ENCODE data around the gene EPHX1.
"Not testable (repeated sequence)": the region's sequence is repeated elsewhere in the genome, so short reads cannot be mapped to it uniquely, and the experiment has no call there.

Gene EPHX1

DNA sequence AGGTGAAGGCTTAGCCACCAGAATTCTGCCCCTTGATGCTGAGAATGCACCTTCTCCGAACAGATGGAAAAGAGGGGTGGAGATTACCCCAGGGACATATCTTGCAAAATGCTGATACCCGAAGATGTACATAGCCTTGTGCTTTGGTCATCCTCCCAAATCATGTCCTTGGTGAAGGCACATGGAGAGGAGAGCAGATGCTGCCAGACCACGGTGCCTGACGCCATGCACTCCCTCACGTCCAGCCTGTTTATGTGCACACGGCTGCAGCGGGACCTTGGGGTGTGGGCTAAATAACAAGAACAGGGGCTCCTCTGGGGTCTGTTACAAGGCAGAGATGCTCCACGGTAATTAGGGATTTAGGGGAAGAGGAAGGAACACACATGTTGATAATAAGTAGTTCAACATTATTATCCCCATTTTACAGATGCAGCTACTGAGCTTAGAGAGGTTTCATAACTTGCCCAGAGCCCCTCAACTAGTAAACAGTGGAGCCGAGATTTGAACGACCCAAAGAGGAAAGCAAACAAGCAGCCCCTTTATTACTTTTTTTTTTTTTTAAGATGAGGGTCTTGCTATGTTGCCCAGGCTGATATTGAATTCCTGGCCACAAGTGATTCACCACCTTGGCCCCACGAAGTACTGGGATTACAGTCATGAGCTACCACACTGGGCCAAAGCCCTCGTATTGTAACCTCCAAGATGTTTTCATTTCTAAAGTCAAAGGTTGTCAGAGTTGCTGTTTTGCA is 12.9 kb downstream of the EPHX1 start:
- no peaks in the 10 kb centered on the region for H3K9me3 ChIP-seq (ENCODE audit: control insufficient read depth, low read depth, low read length)
- H3K27ac ChIP-seq (ENCODE audit: low read length) = no peak overlapping the region
- H3K9ac ChIP-seq (ENCODE audit: low read length) = no peak overlapping the region
- no peak overlapping the region for H3K4me3 ChIP-seq (ENCODE audit: low read length)
- peaks cover 20% of the 10 kb centered on the region for H3K4me1 ChIP-seq (ENCODE audit: control insufficient read depth, low read depth, low read length)
- no peaks in the 10 kb centered on the region for H3K36me3 ChIP-seq (ENCODE audit: control insufficient read depth, low read depth, low read length)
- no peaks in the 10 kb centered on the region for H3K27me3 ChIP-seq (ENCODE audit: control insufficient read depth, insufficient read depth, low read length)

DNA sequence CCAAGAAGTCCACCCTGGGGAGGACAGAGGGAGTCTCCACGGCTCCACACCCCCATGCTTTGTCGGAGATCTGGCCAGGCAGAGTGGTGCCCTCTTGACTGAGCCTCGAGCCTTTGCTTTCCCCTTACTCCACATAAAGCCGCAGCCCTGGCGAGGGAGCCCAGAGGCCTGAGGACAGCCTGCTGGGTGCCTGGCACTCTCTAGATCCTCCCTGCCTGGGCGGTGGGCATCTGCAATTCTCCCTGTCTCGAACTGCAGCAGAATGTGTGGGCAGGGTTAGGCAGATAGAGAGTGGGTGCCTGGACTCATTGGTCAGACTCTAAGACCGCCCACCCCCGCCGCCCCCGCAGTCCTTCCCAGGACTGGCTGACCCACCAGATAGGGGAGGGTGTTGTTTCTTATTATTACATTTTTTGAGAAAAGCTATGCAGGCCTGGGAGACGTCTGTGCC is 13.9 kb downstream of the EPHX1 start:
- Histone ChIP-seq H3K4me3 (ENCODE audit: low read length) (no peak overlapping the region), H3K27me3 (ENCODE audit: control insufficient read depth, insufficient read depth, low read length) (no peaks in the 10 kb centered on the region), H3K9ac (ENCODE audit: low read length) (no peak overlapping the region), H3K4me1 (ENCODE audit: control insufficient read depth, low read depth, low read length) (peaks cover 13% of the 10 kb centered on the region), H3K9me3 (ENCODE audit: control insufficient read depth, low read depth, low read length) (no peaks in the 10 kb centered on the region), H3K36me3 (ENCODE audit: control insufficient read depth, low read depth, low read length) (no peaks in the 10 kb centered on the region), H3K27ac (ENCODE audit: low read length) (no peak overlapping the region)

DNA sequence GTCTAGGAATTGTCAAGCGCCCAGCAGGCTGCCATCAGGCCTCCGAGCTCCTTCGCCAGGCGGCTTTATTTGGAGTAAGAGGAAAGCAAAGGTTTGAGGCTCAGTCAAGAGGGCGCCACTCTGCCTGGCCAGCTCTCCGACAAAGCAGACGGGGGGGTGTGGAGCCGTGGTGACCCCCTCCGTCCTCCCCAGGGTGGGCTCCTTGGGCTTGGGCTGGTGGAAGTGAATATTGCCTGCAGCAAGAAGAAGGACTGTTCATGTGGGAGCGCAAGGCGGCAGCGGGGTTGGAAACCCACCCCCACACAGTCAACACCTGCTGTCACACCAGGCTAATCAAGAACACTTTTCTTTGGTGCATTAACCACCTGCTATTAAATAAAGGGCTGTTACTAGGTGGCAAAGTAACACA is 14.6 kb downstream of the EPHX1 start:
- no peaks in the 10 kb centered on the region for H3K27me3 ChIP-seq (ENCODE audit: control insufficient read depth, insufficient read depth, low read length)

DNA sequence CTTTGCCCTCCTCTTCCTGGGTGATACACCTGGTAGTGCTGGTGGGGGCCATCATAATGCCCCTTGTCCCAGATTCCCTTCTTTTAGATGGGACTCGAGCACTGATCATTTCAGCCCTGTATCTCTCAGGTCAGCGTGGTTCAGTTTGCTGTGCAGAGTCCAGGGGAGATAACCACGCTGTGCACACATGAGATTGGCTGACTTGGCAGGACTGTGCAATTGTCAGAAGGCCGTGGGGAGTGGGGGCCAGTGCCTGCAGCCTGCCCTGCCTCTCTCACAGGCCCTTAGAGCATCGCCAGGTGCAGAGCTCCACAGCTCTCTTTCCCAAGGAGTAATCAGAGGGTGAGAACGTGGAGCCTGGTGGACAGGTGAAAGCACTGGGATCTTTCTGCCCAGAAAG is 15.2 kb downstream of the EPHX1 start:
- Histone ChIP-seq H3K36me3 (ENCODE audit: control insufficient read depth, low read depth, low read length) (no peaks in the 10 kb centered on the region), H3K4me1 (ENCODE audit: control insufficient read depth, low read depth, low read length) (peaks cover 13% of the 10 kb centered on the region), H3K27me3 (ENCODE audit: control insufficient read depth, insufficient read depth, low read length) (no peaks in the 10 kb centered on the region), H3K27ac (ENCODE audit: low read length) (no peak overlapping the region), H3K9ac (ENCODE audit: low read length) (no peak overlapping the region), H3K4me3 (ENCODE audit: low read length) (no peak overlapping the region), H3K9me3 (ENCODE audit: control insufficient read depth, low read depth, low read length) (no peaks in the 10 kb centered on the region)

More for the DNA sequence above, 14.6 kb downstream of the EPHX1 start:
- Histone ChIP-seq H3K27ac (ENCODE audit: low read length) (no peak overlapping the region), H3K9ac (ENCODE audit: low read length) (no peak overlapping the region), H3K36me3 (ENCODE audit: control insufficient read depth, low read depth, low read length) (no peaks in the 10 kb centered on the region), H3K4me1 (ENCODE audit: control insufficient read depth, low read depth, low read length) (peaks cover 13% of the 10 kb centered on the region), H3K4me3 (ENCODE audit: low read length) (no peak overlapping the region), H3K9me3 (ENCODE audit: control insufficient read depth, low read depth, low read length) (no peaks in the 10 kb centered on the region)

DNA sequence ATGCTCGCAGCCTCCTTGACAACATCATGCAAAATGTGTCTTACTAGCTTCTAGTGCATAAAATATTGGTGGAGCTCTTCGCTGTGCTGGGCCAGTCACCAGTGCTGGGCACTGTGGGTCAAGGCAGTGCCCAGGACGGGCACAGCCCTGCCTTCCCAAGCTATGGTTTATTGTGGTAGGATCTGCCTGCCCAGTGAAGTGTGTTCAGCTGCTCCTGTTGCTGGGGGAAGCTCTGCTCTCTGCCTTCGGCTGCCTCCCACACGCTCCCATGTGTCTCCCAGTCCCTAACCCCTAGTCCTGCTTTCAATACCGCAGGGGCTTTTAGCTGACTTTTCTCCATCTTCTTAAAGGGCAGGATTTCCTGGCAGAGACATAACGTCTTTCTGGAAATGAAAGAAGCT is 15.7 kb downstream of the EPHX1 start:
- Histone ChIP-seq H3K9ac (ENCODE audit: low read length) (no peak overlapping the region), H3K36me3 (ENCODE audit: control insufficient read depth, low read depth, low read length) (no peaks in the 10 kb centered on the region), H3K4me1 (ENCODE audit: control insufficient read depth, low read depth, low read length) (peaks cover 13% of the 10 kb centered on the region), H3K27ac (ENCODE audit: low read length) (no peak overlapping the region), H3K9me3 (ENCODE audit: control insufficient read depth, low read depth, low read length) (no peaks in the 10 kb centered on the region), H3K27me3 (ENCODE audit: control insufficient read depth, insufficient read depth, low read length) (no peaks in the 10 kb centered on the region), H3K4me3 (ENCODE audit: low read length) (no peak overlapping the region)

DNA sequence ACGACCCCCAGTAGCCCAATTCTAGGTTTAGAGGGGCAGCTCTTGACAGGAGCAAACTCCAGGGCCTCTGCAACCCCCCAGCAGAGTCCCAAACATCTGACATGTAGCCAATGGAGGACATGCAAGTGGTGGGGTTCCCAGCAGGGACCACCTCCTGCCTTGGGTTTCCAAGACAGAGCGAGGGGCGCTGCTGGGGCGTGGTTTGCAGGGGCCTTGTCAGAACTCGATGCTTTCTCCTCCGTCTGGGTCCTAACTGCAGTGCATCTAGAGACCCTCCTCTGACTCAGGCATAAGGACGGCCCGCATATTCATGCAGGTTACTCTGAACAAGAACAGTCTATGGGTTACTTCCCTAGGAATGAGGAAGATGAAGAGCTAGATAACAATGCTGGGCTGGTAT is 17.2 kb downstream of the EPHX1 start:
- Histone ChIP-seq H3K27me3 (ENCODE audit: control insufficient read depth, insufficient read depth, low read length) (no peaks in the 10 kb centered on the region), H3K4me1 (ENCODE audit: control insufficient read depth, low read depth, low read length) (peaks cover 13% of the 10 kb centered on the region), H3K4me3 (ENCODE audit: low read length) (no peak overlapping the region), H3K27ac (ENCODE audit: low read length) (no peak overlapping the region), H3K9ac (ENCODE audit: low read length) (no peak overlapping the region), H3K36me3 (ENCODE audit: control insufficient read depth, low read depth, low read length) (peaks cover 6% of the 10 kb centered on the region), H3K9me3 (ENCODE audit: control insufficient read depth, low read depth, low read length) (no peaks in the 10 kb centered on the region)

DNA sequence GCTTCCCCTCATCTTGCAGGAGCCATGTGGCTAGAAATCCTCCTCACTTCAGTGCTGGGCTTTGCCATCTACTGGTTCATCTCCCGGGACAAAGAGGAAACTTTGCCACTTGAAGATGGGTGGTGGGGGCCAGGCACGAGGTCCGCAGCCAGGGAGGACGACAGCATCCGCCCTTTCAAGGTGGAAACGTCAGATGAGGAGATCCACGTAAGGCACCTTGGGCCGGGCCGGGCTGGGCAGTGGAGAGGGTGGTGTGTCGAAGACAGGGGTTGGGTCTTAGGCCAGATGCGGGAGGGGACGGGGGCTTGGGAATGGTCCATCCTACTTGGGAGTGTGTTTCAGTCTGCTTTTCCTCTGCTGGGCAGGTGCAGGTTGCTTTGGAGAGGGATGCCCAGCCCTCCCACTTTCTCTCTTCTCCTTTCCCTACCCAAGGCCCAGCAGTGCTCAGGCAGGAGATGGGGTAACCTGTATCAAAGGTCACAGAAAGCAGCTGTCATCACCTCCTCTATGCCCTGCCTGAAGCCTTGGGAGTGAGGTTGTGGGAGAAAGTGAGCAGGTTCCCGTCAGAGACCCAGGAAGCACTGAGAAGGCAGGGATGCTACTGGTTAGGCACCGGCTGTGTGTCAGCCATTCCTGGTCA is 18.9 kb downstream of the EPHX1 start:
- H3K36me3 ChIP-seq (ENCODE audit: control insufficient read depth, low read depth, low read length) = peaks cover 8% of the 10 kb centered on the region
- no peak overlapping the region for H3K4me3 ChIP-seq (ENCODE audit: low read length)
- no peak overlapping the region for H3K9ac ChIP-seq (ENCODE audit: low read length)
- H3K4me1 ChIP-seq (ENCODE audit: control insufficient read depth, low read depth, low read length) = peaks cover 13% of the 10 kb centered on the region
- H3K9me3 ChIP-seq (ENCODE audit: control insufficient read depth, low read depth, low read length) = no peaks in the 10 kb centered on the region
- no peak overlapping the region for H3K27ac ChIP-seq (ENCODE audit: low read length)
- H3K27me3 ChIP-seq (ENCODE audit: control insufficient read depth, insufficient read depth, low read length) = no peaks in the 10 kb centered on the region

DNA sequence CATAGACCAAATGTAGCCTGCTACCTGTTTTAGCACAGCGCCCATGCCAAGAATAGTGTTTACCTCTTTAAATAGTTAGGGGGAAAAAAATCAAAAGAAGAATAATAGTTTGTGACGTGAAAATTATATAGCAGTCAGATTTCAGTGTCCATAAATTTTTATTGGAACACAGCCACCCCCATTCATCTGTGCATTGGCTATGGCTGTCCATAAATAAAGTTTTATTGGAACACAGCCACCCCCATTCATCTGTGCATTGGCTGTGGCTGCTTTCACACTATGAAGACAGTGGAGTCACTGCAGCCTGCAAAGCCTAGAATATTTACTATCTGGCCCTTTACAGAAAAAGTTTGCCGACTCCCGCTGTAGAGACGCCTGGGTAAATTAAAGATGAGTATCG is 20.9 kb downstream of the EPHX1 start:
- no peak overlapping the region for H3K4me3 ChIP-seq (ENCODE audit: low read length)
- no peaks in the 10 kb centered on the region for H3K4me1 ChIP-seq (ENCODE audit: control insufficient read depth, low read depth, low read length)
- no peak overlapping the region for H3K27ac ChIP-seq (ENCODE audit: low read length)
- peaks cover 8% of the 10 kb centered on the region for H3K36me3 ChIP-seq (ENCODE audit: control insufficient read depth, low read depth, low read length)
- H3K9me3 ChIP-seq (ENCODE audit: control insufficient read depth, low read depth, low read length) = no peaks in the 10 kb centered on the region
- no peaks in the 10 kb centered on the region for H3K27me3 ChIP-seq (ENCODE audit: control insufficient read depth, insufficient read depth, low read length)
- no peak overlapping the region for H3K9ac ChIP-seq (ENCODE audit: low read length)

DNA sequence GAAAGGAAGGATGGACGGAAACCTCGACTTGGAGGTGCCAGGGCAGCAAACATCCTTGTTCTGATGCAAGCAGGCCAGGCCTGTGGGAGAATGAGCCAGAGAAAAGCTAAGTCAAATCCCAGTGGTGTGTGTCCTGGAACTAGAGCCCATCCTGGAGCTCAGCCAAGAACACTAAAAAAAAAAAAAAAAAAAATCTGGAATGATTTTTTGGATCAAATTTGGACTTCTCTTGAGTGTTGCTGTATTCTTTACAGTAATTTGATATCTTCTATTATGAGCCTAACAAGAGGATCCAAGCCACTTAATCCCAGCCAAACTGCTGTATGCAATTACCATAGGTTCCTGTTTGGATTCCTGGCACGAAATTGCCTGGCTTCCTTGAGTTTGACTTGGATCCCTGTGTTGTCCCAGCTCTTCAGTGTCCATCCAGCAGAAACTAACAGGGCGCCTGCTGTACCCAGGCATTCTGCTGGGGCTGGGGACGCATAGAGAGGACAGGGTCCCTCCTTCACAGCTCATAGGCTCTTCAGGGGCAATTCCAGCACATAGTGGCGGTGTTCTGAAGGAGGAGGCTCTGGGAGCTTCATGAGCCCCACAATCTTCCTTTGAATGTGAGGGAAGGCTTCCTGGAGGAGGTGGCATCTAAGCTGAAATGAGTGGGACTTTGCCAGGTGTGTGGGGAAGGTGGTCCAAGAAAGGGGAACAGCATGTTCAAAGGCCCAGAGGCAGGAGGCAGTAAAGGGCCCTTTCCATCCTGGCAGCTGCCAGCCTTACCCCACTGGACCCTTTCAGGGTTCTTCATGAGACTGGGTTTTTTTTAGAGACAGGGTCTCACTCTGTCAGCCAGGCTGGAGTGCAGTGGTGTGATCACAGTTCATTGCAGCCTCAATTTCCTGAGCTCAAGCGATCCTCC is 24.7 kb downstream of the EPHX1 start:
- no peaks in the 10 kb centered on the region for H3K27me3 ChIP-seq (ENCODE audit: control insufficient read depth, insufficient read depth, low read length)
- H3K27ac ChIP-seq (ENCODE audit: low read length) = no peak overlapping the region
- H3K4me3 ChIP-seq (ENCODE audit: low read length) = no peak overlapping the region
- H3K4me1 ChIP-seq (ENCODE audit: control insufficient read depth, low read depth, low read length) = no peaks in the 10 kb centered on the region
- no peaks in the 10 kb centered on the region for H3K9me3 ChIP-seq (ENCODE audit: control insufficient read depth, low read depth, low read length)
- peaks cover 12% of the 10 kb centered on the region for H3K36me3 ChIP-seq (ENCODE audit: control insufficient read depth, low read depth, low read length)
- H3K9ac ChIP-seq (ENCODE audit: low read length) = no peak overlapping the region

DNA sequence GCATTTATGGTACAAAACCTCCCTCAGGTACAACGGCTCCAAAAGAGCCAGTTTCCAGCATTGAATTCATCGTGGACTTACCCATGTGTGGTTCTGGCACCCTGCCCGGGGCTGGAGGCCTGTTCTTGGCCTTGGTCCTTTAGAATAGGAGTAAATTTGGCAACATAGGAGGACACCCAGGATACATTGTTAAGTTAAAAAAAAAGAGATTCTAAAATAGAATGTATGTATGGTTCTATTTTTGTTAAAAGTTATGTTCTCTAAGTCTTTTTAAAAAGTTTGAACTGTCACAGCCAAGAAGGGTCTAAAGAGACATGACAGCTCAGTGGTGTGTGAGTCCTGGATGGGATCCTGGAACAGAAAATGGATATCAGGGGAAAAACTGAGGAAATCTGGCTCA is 25.9 kb downstream of the EPHX1 start:
- Histone ChIP-seq H3K9ac (ENCODE audit: low read length) (no peak overlapping the region), H3K36me3 (ENCODE audit: control insufficient read depth, low read depth, low read length) (peaks cover 12% of the 10 kb centered on the region), H3K9me3 (ENCODE audit: control insufficient read depth, low read depth, low read length) (no peaks in the 10 kb centered on the region), H3K4me3 (ENCODE audit: low read length) (no peak overlapping the region), H3K27me3 (ENCODE audit: control insufficient read depth, insufficient read depth, low read length) (no peaks in the 10 kb centered on the region), H3K4me1 (ENCODE audit: control insufficient read depth, low read depth, low read length) (no peaks in the 10 kb centered on the region), H3K27ac (ENCODE audit: low read length) (no peak overlapping the region)

DNA sequence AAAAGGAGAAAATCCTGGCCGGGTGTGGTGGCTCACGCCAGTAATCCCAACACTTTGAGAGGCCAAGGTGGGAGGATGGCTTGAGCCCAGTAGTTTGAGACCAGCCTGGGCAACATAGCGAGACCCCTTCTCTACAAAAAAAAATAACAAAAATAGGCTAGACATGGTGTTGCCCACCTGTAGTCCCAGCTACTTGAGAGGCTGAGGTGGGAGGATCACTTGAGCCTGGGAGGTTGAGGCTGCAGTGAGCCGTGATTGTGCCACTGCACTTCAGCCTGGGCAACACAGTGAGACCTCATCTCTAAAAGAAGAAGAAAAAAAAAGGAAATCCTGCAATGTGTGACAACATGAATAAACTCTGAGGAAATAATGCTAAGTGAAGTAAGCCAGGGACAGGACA is 26.4 kb downstream of the EPHX1 start:
- H3K27ac ChIP-seq (ENCODE audit: low read length); H3K9ac ChIP-seq (ENCODE audit: low read length); H3K4me1 ChIP-seq (ENCODE audit: control insufficient read depth, low read depth, low read length); H3K27me3 ChIP-seq (ENCODE audit: control insufficient read depth, insufficient read depth, low read length); H3K9me3 ChIP-seq (ENCODE audit: control insufficient read depth, low read depth, low read length); H3K4me3 ChIP-seq (ENCODE audit: low read length): not testable (repeated sequence)
- peaks cover 12% of the 10 kb centered on the region for H3K36me3 ChIP-seq (ENCODE audit: control insufficient read depth, low read depth, low read length)

Data from iPS-18a (cell line).